ENCODE measurements around the gene PCDHA1.
"Not testable (repeated sequence)": the region's sequence is repeated elsewhere in the genome, so short reads cannot be mapped to it uniquely, and the experiment has no call there.

Gene PCDHA1

GRCh38 chr5:140780512-140780911 is 5.4 kb upstream of the PCDHA1 start:
- no peak for ATAC-seq
- TF ChIP-seq TSHZ2 (CRISPR knock-in tag; IDR thresholded peaks at IDR 0.05), result no peak
- TF ChIP-seq ZNF8 (CRISPR knock-in tag; IDR thresholded peaks at IDR 0.05), result no peak
- no peak for TF ChIP-seq ZC3H10 (CRISPR knock-in tag; IDR thresholded peaks at IDR 0.05)
- no peak for TF ChIP-seq TCF4 (CRISPR knock-in tag; IDR thresholded peaks at IDR 0.05; ENCODE audit: borderline replicate concordance)
- no peak for TF ChIP-seq ZFP30 (CRISPR knock-in tag; IDR thresholded peaks at IDR 0.05)
- no peak for TF ChIP-seq OSR1 (CRISPR knock-in tag; IDR thresholded peaks at IDR 0.05)
- TF ChIP-seq CSDC2 (CRISPR knock-in tag; IDR thresholded peaks at IDR 0.05), result no peak
- no peak for TF ChIP-seq RARB (CRISPR knock-in tag; IDR thresholded peaks at IDR 0.05)
- TF ChIP-seq ZFP3 (CRISPR knock-in tag; IDR thresholded peaks at IDR 0.05), result no peak
- TF ChIP-seq CREB5 (CRISPR knock-in tag; IDR thresholded peaks at IDR 0.05; ENCODE audit: low read depth), result no peak
- no peak for TF ChIP-seq ISL1 (CRISPR knock-in tag; IDR thresholded peaks at IDR 0.05)
- TF ChIP-seq SNAI2 (CRISPR knock-in tag; IDR thresholded peaks at IDR 0.05), result no peak
- no peak for TF ChIP-seq ESRRG (CRISPR knock-in tag; IDR thresholded peaks at IDR 0.05)
- TF ChIP-seq CSRNP3 (CRISPR knock-in tag; IDR thresholded peaks at IDR 0.05), result no peak
- TF ChIP-seq ARNTL (CRISPR knock-in tag; IDR thresholded peaks at IDR 0.05; ENCODE audit: borderline replicate concordance, low read depth), result no peak
- TF ChIP-seq ZNF70 (CRISPR knock-in tag; IDR thresholded peaks at IDR 0.05), result no peak
- no peak for TF ChIP-seq ZNF565 (CRISPR knock-in tag; conservative IDR thresholded peaks at IDR 0.05; ENCODE audit: low read depth)

GRCh38 chr5:140787422-140787821 is 1.5 kb downstream of the PCDHA1 start:
- not testable (repeated sequence) for ATAC-seq

GRCh38 chr5:140787849-140788504 is 2.0 kb downstream of the PCDHA1 start:
- not testable (repeated sequence) for ATAC-seq

GRCh38 chr5:140791089-140791488 is 5.1 kb downstream of the PCDHA1 start:
- TF ChIP-seq ZC3H10 (CRISPR knock-in tag; IDR thresholded peaks at IDR 0.05) (no peak), ARNTL (CRISPR knock-in tag; IDR thresholded peaks at IDR 0.05; ENCODE audit: borderline replicate concordance, low read depth) (no peak), PPARA (CRISPR knock-in tag; IDR thresholded peaks at IDR 0.05; ENCODE audit: borderline replicate concordance) (no peak), RARB (CRISPR knock-in tag; IDR thresholded peaks at IDR 0.05) (no peak), TSHZ2 (CRISPR knock-in tag; IDR thresholded peaks at IDR 0.05) (no peak), POU6F1 (CRISPR knock-in tag; IDR thresholded peaks at IDR 0.05; ENCODE audit: borderline replicate concordance, low read depth) (no peak), CSDC2 (CRISPR knock-in tag; IDR thresholded peaks at IDR 0.05) (no peak), TCF4 (CRISPR knock-in tag; IDR thresholded peaks at IDR 0.05; ENCODE audit: borderline replicate concordance) (no peak), ZNF70 (CRISPR knock-in tag; IDR thresholded peaks at IDR 0.05) (no peak), CSRNP3 (CRISPR knock-in tag; IDR thresholded peaks at IDR 0.05) (no peak), OSR1 (CRISPR knock-in tag; IDR thresholded peaks at IDR 0.05) (no peak), ZFP3 (CRISPR knock-in tag; IDR thresholded peaks at IDR 0.05) (no peak), ZFP30 (CRISPR knock-in tag; IDR thresholded peaks at IDR 0.05) (no peak)
- ATAC-seq, result no peak

All from SK-N-SH treated with all-trans-retinoic acid at 6 μM for 48 hours (cell line).